ENCODE data around the gene TMEM150B.

- TF ChIP-seq CTCF (IDR thresholded peaks at IDR 0.05; ENCODE audit: insufficient read depth, low read length, poor library complexity, severe bottlenecking) (no peak), EZH2phosphoT487 (conservative IDR thresholded peaks at IDR 0.05; ENCODE audit: low read length) (no peak)
Observed at GRCh38 chr19:55354698-55355212, 29.6 kb upstream of the TMEM150B start, which contains the start of gene COX6B2.

All from SU-DHL-6 (cell line).